H9 (cell line): ENCODE measurements around the gene MICAL3. TPM values are rescaled to one million over a fixed set of nuclear protein-coding genes. Genes with fewer than 3 reads are reported as not detected.

Source experiments
- DNase-seq: peaks from one replicate; pipeline ENCODE4 v3.0.0-alpha.2; 2017
- H2AFZ ChIP-seq: one replicate; pipeline ENCODE4 v1.6.1; 2013; ENCODE audit warnings: mild to moderate bottlenecking, low read length, control low read depth, moderate library complexity
- H2AK5ac ChIP-seq: 2 replicates; pipeline ENCODE4 v1.6.1; 2013; ENCODE audit warnings: low read length, control low read depth, mixed read lengths; ENCODE audit not compliant: insufficient read length
- H2BK120ac ChIP-seq: one replicate; pipeline ENCODE4 v1.6.1; 2013; ENCODE audit warnings: low read depth, mild to moderate bottlenecking, low read length, control low read depth, inconsistent platforms; ENCODE audit not compliant: poor library complexity, severe bottlenecking
- H2BK12ac ChIP-seq: 2 replicates; pipeline ENCODE4 v1.6.1; 2013; ENCODE audit warnings: low read length, control low read depth, mixed read lengths, low read depth; ENCODE audit not compliant: insufficient read length
- H2BK15ac ChIP-seq: 2 replicates; pipeline ENCODE4 v1.6.1; 2013; ENCODE audit warnings: low read depth, low read length, control low read depth
- H2BK20ac ChIP-seq: one replicate; pipeline ENCODE4 v1.6.1; 2013; ENCODE audit warnings: low read depth, mild to moderate bottlenecking, low read length, control low read depth, inconsistent platforms; ENCODE audit not compliant: poor library complexity, severe bottlenecking
- H2BK5ac ChIP-seq: 2 replicates; pipeline ENCODE4 v1.6.1; 2013; ENCODE audit warnings: low read length, control low read depth, mixed read lengths; ENCODE audit not compliant: insufficient read length
- H3K14ac ChIP-seq: 2 replicates; pipeline ENCODE4 v1.6.1; 2013; ENCODE audit warnings: low read length, control low read depth; ENCODE audit not compliant: insufficient read depth
- H3K18ac ChIP-seq: 2 replicates; pipeline ENCODE4 v1.6.1; 2013; ENCODE audit warnings: low read depth, mild to moderate bottlenecking, mixed read lengths, low read length, control low read depth; ENCODE audit not compliant: insufficient read length
- H3K23ac ChIP-seq: 2 replicates; pipeline ENCODE4 v1.6.1; 2013; ENCODE audit warnings: low read length, control low read depth, mixed read lengths, low read depth; ENCODE audit not compliant: insufficient read length
- H3K23me2 ChIP-seq: 2 replicates; pipeline ENCODE4 v1.6.1; 2013; ENCODE audit warnings: low read depth, mild to moderate bottlenecking, mixed read lengths, low read length, control low read depth; ENCODE audit not compliant: insufficient read length, poor library complexity, severe bottlenecking
- H3K27ac ChIP-seq: 2 replicates; pipeline ENCODE4 v1.5.1; 2013; ENCODE audit warnings: low read length, control low read depth, mixed read lengths, low read depth; ENCODE audit not compliant: insufficient read length
- H3K27me3 ChIP-seq: 2 replicates; pipeline ENCODE4 v1.6.1; 2013; ENCODE audit warnings: low read length, control low read depth, inconsistent platforms; ENCODE audit not compliant: insufficient read depth
- H3K4ac ChIP-seq: 2 replicates; pipeline ENCODE4 v1.6.1; 2013; ENCODE audit warnings: low read depth, mild to moderate bottlenecking, control low read depth, inconsistent platforms, low read length, moderate library complexity
- H3K4me1 ChIP-seq: 2 replicates; pipeline ENCODE4 v1.6.1; 2013; ENCODE audit warnings: low read length, control low read depth, inconsistent platforms; ENCODE audit not compliant: insufficient read depth
- H3K4me2 ChIP-seq: 2 replicates; pipeline ENCODE4 v1.6.1; 2013; ENCODE audit warnings: low read length, control low read depth, mixed read lengths; ENCODE audit not compliant: insufficient read length, insufficient read depth
- H3K56ac ChIP-seq: 2 replicates; pipeline ENCODE4 v1.6.1; 2013; ENCODE audit warnings: low read depth, mild to moderate bottlenecking, mixed read lengths, low read length, control low read depth; ENCODE audit not compliant: insufficient read length
- H3K79me1 ChIP-seq: 2 replicates; pipeline ENCODE4 v1.6.1; 2013; ENCODE audit warnings: low read depth, mild to moderate bottlenecking, moderate library complexity, low read length, control low read depth, inconsistent platforms; ENCODE audit not compliant: insufficient read depth, poor library complexity, severe bottlenecking
- H3K79me2 ChIP-seq: 2 replicates; pipeline ENCODE4 v1.6.1; 2013; ENCODE audit warnings: low read length, control low read depth, inconsistent platforms; ENCODE audit not compliant: insufficient read depth
- H3K9ac ChIP-seq: 2 replicates; pipeline ENCODE4 v1.6.1; 2013; ENCODE audit warnings: low read length, control low read depth, mixed read lengths; ENCODE audit not compliant: insufficient read length; ENCODE audit errors: extremely low read depth
- H3K9me3 ChIP-seq: one replicate; pipeline ENCODE4 v1.6.1; 2013; ENCODE audit warnings: low read depth, low read length, inconsistent platforms; ENCODE audit not compliant: control insufficient read depth
- H3T11ph ChIP-seq: one replicate; pipeline ENCODE4 v1.6.1; 2013; ENCODE audit warnings: mild to moderate bottlenecking, low read length, control low read depth, inconsistent platforms
- H4K20me1 ChIP-seq: one replicate; pipeline ENCODE4 v1.6.1; 2013; ENCODE audit not compliant: control insufficient read depth, insufficient read length, insufficient read depth
- H4K5ac ChIP-seq: 2 replicates; pipeline ENCODE4 v1.6.1; 2013; ENCODE audit warnings: low read depth, mild to moderate bottlenecking, mixed read lengths, low read length, control low read depth; ENCODE audit not compliant: insufficient read length
- H4K8ac ChIP-seq: replicated peaks from 2 replicates; pipeline ENCODE4 v1.6.1; 2013; ENCODE audit warnings: low read length, control low read depth, mixed read lengths, low read depth; ENCODE audit not compliant: insufficient read length
- H4K91ac ChIP-seq: 2 replicates; pipeline ENCODE4 v1.6.1; 2013; ENCODE audit warnings: low read depth, mild to moderate bottlenecking, moderate library complexity, mixed read lengths, low read length, control low read depth; ENCODE audit not compliant: insufficient read length
- H3K27ac Mint-ChIP-seq, 3 experiments: 2 replicates in 2 of 3; 3 replicates in 1 of 3; pipeline ENCODE4 v1.8.0; 2020 to 2021; ENCODE audit warnings: mixed read lengths in 3 of 3, mild to moderate bottlenecking in 1 of 3, moderate library complexity in 1 of 3
- H3K27me3 Mint-ChIP-seq: 2 replicates; pipeline ENCODE4 v1.8.0; 2021; ENCODE audit warnings: low read depth, mild to moderate bottlenecking, moderate library complexity, mixed read lengths
- H3K36me3 Mint-ChIP-seq, 3 experiments: 2 replicates in 2 of 3; 3 replicates in 1 of 3; pipeline ENCODE4 v1.8.0; 2020 to 2021; ENCODE audit warnings: low read depth in 3 of 3, mixed read lengths in 3 of 3; ENCODE audit not compliant: insufficient read depth in 1 of 3
- H3K4me1 Mint-ChIP-seq, 2 experiments: 2 replicates each; pipeline ENCODE4 v1.8.0; 2020; ENCODE audit warnings: mixed read lengths in 2 of 2
- H3K4me3 Mint-ChIP-seq, 2 experiments: 2 replicates in 1 of 2; 3 replicates in 1 of 2; pipeline ENCODE4 v1.8.0; 2020 to 2021; ENCODE audit warnings: mild to moderate bottlenecking in 2 of 2, mixed read lengths in 2 of 2, moderate library complexity in 1 of 2
- H3K9me3 Mint-ChIP-seq, 2 experiments: 2 replicates in 1 of 2; 3 replicates in 1 of 2; pipeline ENCODE4 v1.8.0; 2020; ENCODE audit warnings: mild to moderate bottlenecking in 2 of 2, mixed read lengths in 2 of 2, moderate library complexity in 1 of 2
- CTCF ChIP-seq: fragments of 200-600 bp; sonication (generic); conservative IDR thresholded peaks from 3 replicates; pipeline ENCODE4 v1.8.0; 2021; ENCODE audit warnings: antibody characterized with exemption, mild to moderate bottlenecking
- WGBS: extraction: QIAGEN DNeasy Blood & Tissue Kit; methylation state at CpG from one replicate; pipeline ENCODE4 v1.1.7; 2013; ENCODE audit warnings: missing lambda C conversion rate, low lambda C conversion rate, mixed read lengths; ENCODE audit not compliant: insufficient read length; ENCODE audit errors: extremely low coverage; 5-methylcytosine and 5-hydroxymethylcytosine counted together
- total RNA-seq: library from RNA; stranded (reverse); gene quantifications from 2 replicates; pipeline ENCODE4 v1.2.1, GENCODE V29; 2021

MICAL3 gene
- total RNA-seq, 1 experiment from 2014 or later, result 50.2 TPM

- H2AK5ac ChIP-seq, result no peak overlapping the region
- no peak overlapping the region for H3K56ac ChIP-seq
- no peak overlapping the region for H2BK20ac ChIP-seq
- H3K4me3 Mint-ChIP-seq, result no peak overlapping the region
- no peaks in the 10 kb centered on the region for H3K79me1 ChIP-seq
- no peak overlapping the region for H3T11ph ChIP-seq
- no peaks in the 10 kb centered on the region for H3K23me2 ChIP-seq
- H2BK5ac ChIP-seq, result no peak overlapping the region
- no CpG with 5 or more reads among the region's 2 CpGs for WGBS
- no peak overlapping the region for H2BK12ac ChIP-seq
- H2BK120ac ChIP-seq, result no peak overlapping the region
- H3K9ac ChIP-seq, result no peak overlapping the region
- no peaks in the 10 kb centered on the region for H3K9me3 ChIP-seq
- no peaks in the 10 kb centered on the region for H3K4me1 ChIP-seq
- H3K79me2 ChIP-seq, result no peaks in the 10 kb centered on the region
- H3K36me3 Mint-ChIP-seq, result no peaks in the 10 kb centered on the region
- H4K8ac ChIP-seq, result no peak overlapping the region
- no peak overlapping the region for H3K4ac ChIP-seq
- H3K27ac Mint-ChIP-seq, result no peak overlapping the region
- peaks cover 0 to 4% of the 10 kb centered on the region in 2 experiments; a peak in 1 of 4 replicates for H3K4me1 Mint-ChIP-seq
- H3K23ac ChIP-seq, result no peak overlapping the region
- no peak overlapping the region for H3K18ac ChIP-seq
- H2AFZ ChIP-seq, result no peak overlapping the region
- no peak overlapping the region for H4K5ac ChIP-seq
- H3K27me3 Mint-ChIP-seq, result peaks cover 4% of the 10 kb centered on the region
- H2BK15ac ChIP-seq, result no peak overlapping the region
- no peak overlapping the region for H3K27ac ChIP-seq
- no peak overlapping the region for H4K91ac ChIP-seq
- TF ChIP-seq CTCF, result no peak
- no peak overlapping the region for H3K14ac ChIP-seq
- no peak for DNase-seq
- no peaks in the 10 kb centered on the region for H3K27me3 ChIP-seq
- no peak overlapping the region for H3K4me2 ChIP-seq
- H4K20me1 ChIP-seq, result no peaks in the 10 kb centered on the region
- no peaks in the 10 kb centered on the region for H3K9me3 Mint-ChIP-seq
These were observed 10.9 kb downstream of the MICAL3 start for GRCh38 chr22:18013436-18013835.
